Measurements from ENCODE around the gene SSNA1. TPM values are rescaled to one million over a fixed set of nuclear protein-coding genes. Genes with fewer than 3 reads are reported as not detected.

The SSNA1 gene
- total and polyA plus RNA-seq, 4 experiments from 2014 or later: 48.6 to 161 (median 83.1) TPM

GRCh38 chr9:137192859-137193258 lies 4.4 kb downstream of the SSNA1 start:
- no peaks in the 10 kb centered on the region for H3K27me3 Mint-ChIP-seq
- Histone ChIP-seq H3K9me3 (ENCODE audit: control insufficient read depth in 1 of 2, low read length in 2 of 2) (no peaks in the 10 kb centered on the region), H3K27me3 (ENCODE audit: insufficient read depth, low read length) (no peaks in the 10 kb centered on the region), H3K27ac (ENCODE audit: low read depth, low read length) (no peak overlapping the region), H3K4me3 (ENCODE audit: low read length in 2 of 2) (no peak overlapping the region), H3K4me1 (ENCODE audit: insufficient read depth, low read length) (peaks cover 18% of the 10 kb centered on the region), H3K36me3 (ENCODE audit: insufficient read depth, low read length) (peaks cover 6% of the 10 kb centered on the region)
- ChIA-PET CTCF (ENCODE audit: partially characterized antibody) (interaction anchor here (1.4 to 1.5 kb wide), 2 partner anchors 44 to 97 kb away, joined by 3 to 4 read pairs; no protein-coding TSS in a partner anchor), POLR2A (ENCODE audit: partially characterized antibody) (interaction anchor here (0.6 to 8.9 kb wide), 4 partner anchors 10 to 63 kb away, joined by 3 to 169 read pairs (median 4); partner anchors contain the start of genes NDOR1, TMEM203 and TPRN)
- H3K36me3 Mint-ChIP-seq: peaks cover 0 to 11% of the 10 kb centered on the region in 2 donors
- H3K9me3 Mint-ChIP-seq: peaks cover 0 to 3% (median 0%) of the 10 kb centered on the region in 8 donors
- no peak overlapping the region for H3K27ac Mint-ChIP-seq
- intact Hi-C loops (cut with micrococcal nuclease): no loop called here
- peaks cover 8 to 25% (median 16%) of the 10 kb centered on the region in 4 donors for H3K4me1 Mint-ChIP-seq
- H3K4me3 Mint-ChIP-seq: no peak overlapping the region
- no peak for DNase-seq

DNA sequence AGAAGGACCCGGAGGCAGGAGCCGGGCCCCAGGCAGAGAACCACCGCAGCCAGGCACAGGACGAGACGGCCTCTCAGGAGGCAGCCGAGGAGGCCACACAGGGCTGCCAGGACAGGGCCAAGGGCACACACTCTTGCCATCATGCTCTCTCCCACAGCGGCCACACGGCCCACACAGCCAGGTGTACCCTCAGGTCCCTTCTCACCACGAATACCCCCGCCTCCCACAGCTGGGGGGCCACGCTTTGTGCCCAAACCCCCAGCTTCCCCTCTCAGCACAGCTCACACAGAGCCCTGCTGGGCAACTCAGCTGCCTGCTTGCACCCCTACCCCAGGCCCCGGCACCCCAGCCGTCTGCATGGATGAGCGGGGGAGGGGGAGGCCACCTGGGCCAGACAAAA lies 5.3 kb downstream of the SSNA1 start:
- intact Hi-C loops (cut with micrococcal nuclease): no loop called here
- H3K4me3 ChIP-seq (ENCODE audit: low read length in 2 of 2): no peak overlapping the region

GRCh38 chr9:137194388-137194787 lies 5.9 kb downstream of the SSNA1 start:
- Mint-ChIP-seq H3K4me3 (no peak overlapping the region), H3K27me3 (no peaks in the 10 kb centered on the region), H3K9me3 (no peaks in the 10 kb centered on the region), H3K27ac (no peak overlapping the region), H3K4me1 (peaks cover 2 to 22% (median 7%) of the 10 kb centered on the region in 4 donors), H3K36me3 (peaks cover 0 to 6% of the 10 kb centered on the region in 2 donors)
- Histone ChIP-seq H3K9me3 (ENCODE audit: control insufficient read depth in 1 of 2, low read length in 2 of 2) (no peaks in the 10 kb centered on the region), H3K4me1 (ENCODE audit: insufficient read depth, low read length) (peaks cover 17% of the 10 kb centered on the region), H3K36me3 (ENCODE audit: insufficient read depth, low read length) (peaks cover 6% of the 10 kb centered on the region), H3K4me3 (ENCODE audit: low read length in 2 of 2) (no peak overlapping the region), H3K27me3 (ENCODE audit: insufficient read depth, low read length) (no peaks in the 10 kb centered on the region), H3K27ac (ENCODE audit: low read depth, low read length) (no peak overlapping the region)
- intact Hi-C loops (cut with micrococcal nuclease): no loop called here
- DNase-seq: no peak
- ChIA-PET POLR2A (ENCODE audit: partially characterized antibody) (no interaction called here), CTCF (ENCODE audit: partially characterized antibody) (no interaction called here)

More for the DNA sequence above, 5.3 kb downstream of the SSNA1 start:
- Mint-ChIP-seq H3K27me3 (no peaks in the 10 kb centered on the region), H3K4me3 (no peak overlapping the region), H3K36me3 (peaks cover 0 to 11% of the 10 kb centered on the region in 2 donors), H3K4me1 (peaks cover 6 to 28% (median 12%) of the 10 kb centered on the region in 4 donors), H3K27ac (no peak overlapping the region), H3K9me3 (no peaks in the 10 kb centered on the region)
- H3K27ac ChIP-seq (ENCODE audit: low read depth, low read length): no peak overlapping the region
- H3K27me3 ChIP-seq (ENCODE audit: insufficient read depth, low read length): no peaks in the 10 kb centered on the region
- peaks cover 16% of the 10 kb centered on the region for H3K4me1 ChIP-seq (ENCODE audit: insufficient read depth, low read length)
- DNase-seq: no peak
- ChIA-PET CTCF (ENCODE audit: partially characterized antibody) (no interaction called here), POLR2A (ENCODE audit: partially characterized antibody) (interaction anchor here (8.9 kb wide), 1 partner anchor 9 kb away, joined by 169 read pairs; the partner anchor contains the start of genes NDOR1, TMEM203 and TPRN)
- peaks cover 6% of the 10 kb centered on the region for H3K36me3 ChIP-seq (ENCODE audit: insufficient read depth, low read length)
- no peaks in the 10 kb centered on the region for H3K9me3 ChIP-seq (ENCODE audit: control insufficient read depth in 1 of 2, low read length in 2 of 2)

- Mint-ChIP-seq H3K36me3 (peaks cover 0 to 4% of the 10 kb centered on the region in 2 donors), H3K27ac (peak overlapping the region in 1 of 7 donors; percentile 41), H3K27me3 (no peaks in the 10 kb centered on the region), H3K9me3 (no peaks in the 10 kb centered on the region), H3K4me3 (peak overlapping the region in 1 of 8 donors; percentile 51), H3K4me1 (peaks cover 0 to 16% (median 2%) of the 10 kb centered on the region in 4 donors)
- no peak for DNase-seq
- peaks cover 14% of the 10 kb centered on the region for H3K4me1 ChIP-seq (ENCODE audit: insufficient read depth, low read length)
- POLR2A ChIA-PET (ENCODE audit: partially characterized antibody): interaction anchor here (1.1 kb wide), 1 partner anchor 20 kb away, joined by 3 read pairs; no protein-coding TSS in a partner anchor
- peaks cover 4% of the 10 kb centered on the region for H3K36me3 ChIP-seq (ENCODE audit: insufficient read depth, low read length)
- CTCF ChIA-PET (ENCODE audit: partially characterized antibody): no interaction called here
- H3K9me3 ChIP-seq (ENCODE audit: control insufficient read depth in 1 of 2, low read length in 2 of 2): no peaks in the 10 kb centered on the region
- H3K27me3 ChIP-seq (ENCODE audit: insufficient read depth, low read length): no peaks in the 10 kb centered on the region
- intact Hi-C loops (cut with micrococcal nuclease): no loop called here
- H3K27ac ChIP-seq (ENCODE audit: low read depth, low read length): no peak overlapping the region
- no peak overlapping the region for H3K4me3 ChIP-seq (ENCODE audit: low read length in 2 of 2)
Measured at GRCh38 chr9:137194909-137195308, 6.4 kb downstream of the SSNA1 start.

GRCh38 chr9:137195525-137196220 lies 7.2 kb downstream of the SSNA1 start:
- H3K27me3 Mint-ChIP-seq: no peaks in the 10 kb centered on the region
- H3K36me3 Mint-ChIP-seq: peaks cover 0 to 3% of the 10 kb centered on the region in 2 donors
- DNase-seq: no peak
- no peaks in the 10 kb centered on the region for H3K9me3 ChIP-seq (ENCODE audit: control insufficient read depth in 1 of 2, low read length in 2 of 2)
- H3K4me1 Mint-ChIP-seq: peaks cover 0 to 9% (median 2%) of the 10 kb centered on the region in 4 donors
- H3K27ac Mint-ChIP-seq: no peak overlapping the region
- H3K4me3 Mint-ChIP-seq: no peak overlapping the region
- H3K27me3 ChIP-seq (ENCODE audit: insufficient read depth, low read length): no peaks in the 10 kb centered on the region
- H3K36me3 ChIP-seq (ENCODE audit: insufficient read depth, low read length): no peaks in the 10 kb centered on the region
- no peaks in the 10 kb centered on the region for H3K9me3 Mint-ChIP-seq
- no peak overlapping the region for H3K27ac ChIP-seq (ENCODE audit: low read depth, low read length)
- ChIA-PET POLR2A (ENCODE audit: partially characterized antibody) (interaction anchor here (1.1 kb wide), 1 partner anchor 20 kb away, joined by 3 read pairs; no protein-coding TSS in a partner anchor), CTCF (ENCODE audit: partially characterized antibody) (no interaction called here)
- intact Hi-C loops (cut with micrococcal nuclease): no loop called here
- peaks cover 8% of the 10 kb centered on the region for H3K4me1 ChIP-seq (ENCODE audit: insufficient read depth, low read length)
- H3K4me3 ChIP-seq (ENCODE audit: low read length in 2 of 2): no peak overlapping the region

DNA sequence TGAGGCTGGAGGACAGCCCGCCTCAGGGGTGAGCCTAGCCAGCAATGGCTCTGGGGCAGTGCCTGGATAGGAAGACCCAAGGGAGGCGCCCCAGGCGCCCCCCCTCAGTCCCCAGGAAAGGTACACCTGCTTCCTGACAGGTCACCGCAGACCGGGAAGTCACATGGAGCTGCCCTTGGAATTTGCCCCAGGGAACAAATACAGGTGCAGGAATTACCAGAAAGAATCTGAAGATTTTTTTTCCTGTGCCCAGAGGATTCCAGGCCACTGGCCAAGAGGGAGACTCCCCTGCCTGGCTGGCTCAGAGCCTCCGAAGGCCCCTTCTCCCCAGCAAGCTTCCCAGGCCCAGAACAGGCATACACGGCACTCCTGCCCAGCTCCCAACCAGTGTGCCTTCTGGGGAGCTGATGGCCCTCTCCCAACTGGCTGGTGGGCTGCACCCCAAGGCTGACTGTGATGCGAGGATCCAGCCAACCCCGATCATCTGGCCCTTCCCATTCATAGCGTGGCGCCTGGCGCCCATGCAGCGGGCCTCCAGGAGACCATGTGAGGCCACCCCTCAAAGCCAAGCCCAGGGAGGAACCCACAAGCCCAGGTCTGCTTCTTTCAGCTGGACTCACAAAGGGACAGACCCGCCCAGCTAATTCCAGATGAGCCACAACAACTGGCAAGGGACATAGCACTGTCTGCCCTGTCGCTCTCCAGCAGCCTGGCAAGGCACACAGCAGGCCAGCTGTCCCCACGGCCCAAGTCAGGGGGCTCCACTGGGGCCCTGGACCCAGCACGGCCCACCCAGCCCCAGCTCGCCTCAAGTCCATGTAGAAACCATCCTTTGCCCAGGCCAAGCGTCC lies 9.8 kb downstream of the SSNA1 start:
- Histone ChIP-seq H3K4me1 (ENCODE audit: insufficient read depth, low read length) (peaks cover 23% of the 10 kb centered on the region), H3K9me3 (ENCODE audit: control insufficient read depth in 1 of 2, low read length in 2 of 2) (no peaks in the 10 kb centered on the region), H3K27me3 (ENCODE audit: insufficient read depth, low read length) (no peaks in the 10 kb centered on the region), H3K4me3 (ENCODE audit: low read length in 2 of 2) (no peak overlapping the region), H3K27ac (ENCODE audit: low read depth, low read length) (no peak overlapping the region), H3K36me3 (ENCODE audit: insufficient read depth, low read length) (no peaks in the 10 kb centered on the region)
- H3K27ac Mint-ChIP-seq: peak overlapping the region in 1 of 7 donors; percentile 63
- intact Hi-C loops (cut with micrococcal nuclease): no loop called here
- CTCF ChIA-PET (ENCODE audit: partially characterized antibody): interaction anchor here (3.0 kb wide), 1 partner anchor 9 kb away, joined by 7 read pairs; the partner anchor contains the start of genes ANAPC2 and SSNA1
- DNase-seq: no peak
- H3K4me3 Mint-ChIP-seq: peak overlapping the region in 7 of 8 donors; percentile 2 to 66 (median 11)
- peaks cover 5 to 19% (median 14%) of the 10 kb centered on the region in 4 donors for H3K4me1 Mint-ChIP-seq
- H3K9me3 Mint-ChIP-seq: no peaks in the 10 kb centered on the region
- peaks cover 0 to 3% of the 10 kb centered on the region in 2 donors for H3K36me3 Mint-ChIP-seq
- POLR2A ChIA-PET (ENCODE audit: partially characterized antibody): interaction anchor here (1.0 to 11.9 kb wide), 4 partner anchors 7 to 68 kb away, joined by 3 to 169 read pairs (median 5); partner anchors contain the start of genes ANAPC2, NDOR1, SSNA1 and TMEM203
- H3K27me3 Mint-ChIP-seq: no peaks in the 10 kb centered on the region

All from CD4-positive, alpha-beta memory T cell (primary cell).